Suprapubic skin (tissue), 3 donors: ENCODE results near the gene ZCCHC24.

Source experiments
- EP300 ChIP-seq: sonication (generic); formaldehyde crosslinking; IDR thresholded peaks from one replicate; pipeline ENCODE4 v1.6.1; 2017; ENCODE audit warnings: antibody characterized with exemption
- POLR2A ChIP-seq, 2 donors: fragments of 450-650 bp; IDR thresholded peaks; one replicate each; pipeline ENCODE4 v1.6.1; 2017; ENCODE audit warnings: antibody characterized with exemption in 2 of 2, mild to moderate bottlenecking in 2 of 2, moderate library complexity in 2 of 2
- TF ChIP-seq, protein P1 (sequence below), 2 donors: fragments of 200-600 bp in 1 of 2; fragments of 450-650 bp in 1 of 2; sonication (generic) in 1 of 2; IDR thresholded peaks; one replicate each; pipeline ENCODE4 v1.5.1; 2016 to 2019; ENCODE audit warnings: antibody characterized with exemption in 2 of 2, mild to moderate bottlenecking in 1 of 2, moderate library complexity in 1 of 2

DNA sequence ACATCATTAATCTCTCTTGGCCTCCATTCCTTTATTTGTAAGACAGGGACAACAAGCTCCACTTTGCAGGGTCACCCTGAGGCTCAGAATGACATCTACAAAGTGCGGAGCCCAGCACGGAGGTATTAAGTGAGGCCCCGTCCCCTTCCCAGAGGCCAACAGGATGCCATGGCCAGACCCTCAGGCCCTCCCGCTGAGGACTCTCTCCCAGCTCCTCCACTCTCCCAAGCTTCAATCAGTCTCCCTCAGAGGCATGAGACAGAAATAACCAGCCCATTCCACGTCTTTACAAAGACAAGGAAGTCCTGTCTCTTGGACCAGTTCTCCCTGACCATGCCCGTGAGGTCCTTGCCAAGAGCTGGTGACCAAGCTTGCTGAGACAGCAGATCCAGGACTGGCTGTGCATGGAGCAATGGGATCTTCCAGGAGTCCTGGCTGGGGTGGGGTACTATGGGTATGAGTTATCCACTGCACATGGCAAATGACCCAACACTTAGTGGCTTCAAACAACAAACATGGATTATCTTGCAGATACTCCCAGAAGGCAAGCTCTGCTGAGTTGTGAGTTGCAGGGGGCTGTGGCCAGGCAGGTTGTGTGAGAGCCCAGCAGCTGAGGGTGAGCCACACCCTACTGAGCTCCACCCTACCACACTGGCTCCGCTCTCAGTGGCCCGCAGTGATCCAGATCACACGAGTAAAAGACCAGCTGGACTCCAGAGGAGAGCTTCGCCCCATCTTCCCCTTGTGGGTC lies 102.4 kb downstream of the ZCCHC24 start:
- TF ChIP-seq POLR2A (IDR thresholded peaks at IDR 0.05) (no peak), EP300 (no peak)
- TF ChIP-seq, protein P1, sequence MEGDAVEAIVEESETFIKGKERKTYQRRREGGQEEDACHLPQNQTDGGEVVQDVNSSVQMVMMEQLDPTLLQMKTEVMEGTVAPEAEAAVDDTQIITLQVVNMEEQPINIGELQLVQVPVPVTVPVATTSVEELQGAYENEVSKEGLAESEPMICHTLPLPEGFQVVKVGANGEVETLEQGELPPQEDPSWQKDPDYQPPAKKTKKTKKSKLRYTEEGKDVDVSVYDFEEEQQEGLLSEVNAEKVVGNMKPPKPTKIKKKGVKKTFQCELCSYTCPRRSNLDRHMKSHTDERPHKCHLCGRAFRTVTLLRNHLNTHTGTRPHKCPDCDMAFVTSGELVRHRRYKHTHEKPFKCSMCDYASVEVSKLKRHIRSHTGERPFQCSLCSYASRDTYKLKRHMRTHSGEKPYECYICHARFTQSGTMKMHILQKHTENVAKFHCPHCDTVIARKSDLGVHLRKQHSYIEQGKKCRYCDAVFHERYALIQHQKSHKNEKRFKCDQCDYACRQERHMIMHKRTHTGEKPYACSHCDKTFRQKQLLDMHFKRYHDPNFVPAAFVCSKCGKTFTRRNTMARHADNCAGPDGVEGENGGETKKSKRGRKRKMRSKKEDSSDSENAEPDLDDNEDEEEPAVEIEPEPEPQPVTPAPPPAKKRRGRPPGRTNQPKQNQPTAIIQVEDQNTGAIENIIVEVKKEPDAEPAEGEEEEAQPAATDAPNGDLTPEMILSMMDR (IDR thresholded peaks at IDR 0.05) = no peak
